Trophoblast cell (in vitro differentiated cells and primary cell): ENCODE data around the gene SMC3.
"Not testable (repeated sequence)": the region's sequence is repeated elsewhere in the genome, so short reads cannot be mapped to it uniquely, and the experiment has no call there.

Experiments used
- DNase-seq, 2 donors: peaks; one replicate each; pipeline ENCODE4 v3.0.0-alpha.2; 2016
- H2AFZ ChIP-seq: 2 replicates; pipeline ENCODE4 v1.6.1; 2013; ENCODE audit warnings: low read length, moderate library complexity, mild to moderate bottlenecking; ENCODE audit not compliant: insufficient read depth, poor library complexity
- H2AK5ac ChIP-seq: 2 replicates; pipeline ENCODE4 v1.6.1; 2013; ENCODE audit warnings: mild to moderate bottlenecking, low read length
- H2BK120ac ChIP-seq: 2 replicates; pipeline ENCODE4 v1.6.1; 2013; ENCODE audit warnings: low read length, mild to moderate bottlenecking, moderate library complexity; ENCODE audit not compliant: insufficient read depth, poor library complexity
- H2BK12ac ChIP-seq: 2 replicates; pipeline ENCODE4 v1.6.1; 2013; ENCODE audit warnings: mild to moderate bottlenecking, low read length, moderate library complexity
- H2BK5ac ChIP-seq: 2 replicates; pipeline ENCODE4 v1.6.1; 2013; ENCODE audit warnings: low read length, low read depth, moderate library complexity, mild to moderate bottlenecking; ENCODE audit not compliant: poor library complexity
- H3K14ac ChIP-seq: 2 replicates; pipeline ENCODE4 v1.6.1; 2013; ENCODE audit warnings: mild to moderate bottlenecking, low read length
- H3K18ac ChIP-seq: 2 replicates; pipeline ENCODE4 v1.6.1; 2013; ENCODE audit warnings: mild to moderate bottlenecking, low read length
- H3K23ac ChIP-seq: 2 replicates; pipeline ENCODE4 v1.6.1; 2013; ENCODE audit warnings: low read length
- H3K27ac ChIP-seq: 2 replicates; pipeline ENCODE4 v1.5.1; 2013; ENCODE audit warnings: low read depth, mild to moderate bottlenecking, inconsistent platforms, low read length, moderate library complexity
- H3K27me3 ChIP-seq: 2 replicates; pipeline ENCODE4 v1.6.1; 2013; ENCODE audit warnings: inconsistent platforms, mild to moderate bottlenecking, low read length, moderate library complexity; ENCODE audit not compliant: insufficient read depth
- H3K36me3 ChIP-seq, 2 experiments: 1 replicate in 1 of 2; 2 replicates in 1 of 2; pipeline ENCODE4 v1.6.1; 2013; ENCODE audit warnings: low read length in 2 of 2, mild to moderate bottlenecking in 2 of 2, moderate library complexity in 1 of 2; ENCODE audit not compliant: insufficient read depth in 2 of 2, control insufficient read depth in 1 of 2
- H3K4ac ChIP-seq: 2 replicates; pipeline ENCODE4 v1.6.1; 2013; ENCODE audit warnings: low read depth, mild to moderate bottlenecking, low read length, moderate library complexity
- H3K4me1 ChIP-seq, 2 experiments: 1 replicate in 1 of 2; 2 replicates in 1 of 2; pipeline ENCODE4 v1.6.1; 2013; ENCODE audit warnings: low read length in 2 of 2, mild to moderate bottlenecking in 2 of 2, moderate library complexity in 1 of 2; ENCODE audit not compliant: insufficient read depth in 2 of 2, control insufficient read depth in 1 of 2
- H3K4me2 ChIP-seq: 2 replicates; pipeline ENCODE4 v1.6.1; 2013; ENCODE audit warnings: inconsistent platforms, mild to moderate bottlenecking, low read length, moderate library complexity
- H3K4me3 ChIP-seq: 2 replicates; pipeline ENCODE4 v1.5.1; 2013; ENCODE audit warnings: mild to moderate bottlenecking, low read depth, low read length, inconsistent platforms
- H3K79me1 ChIP-seq: one replicate; pipeline ENCODE4 v1.6.1; 2013; ENCODE audit warnings: low read length
- H3K79me2 ChIP-seq: 2 replicates; pipeline ENCODE4 v1.6.1; 2013; ENCODE audit warnings: low read length, mild to moderate bottlenecking; ENCODE audit not compliant: control insufficient read depth, insufficient read depth, poor library complexity
- H3K9ac ChIP-seq: 2 replicates; pipeline ENCODE4 v1.6.1; 2013; ENCODE audit warnings: mild to moderate bottlenecking, low read length
- H3K9me3 ChIP-seq: 2 replicates; pipeline ENCODE4 v1.6.1; 2013; ENCODE audit warnings: low read depth, mild to moderate bottlenecking, control low read depth, inconsistent platforms, low read length; ENCODE audit not compliant: insufficient read depth
- H4K12ac ChIP-seq: 2 replicates; pipeline ENCODE4 v1.6.1; 2013; ENCODE audit warnings: low read depth, mild to moderate bottlenecking, low read length, moderate library complexity
- H4K8ac ChIP-seq: 2 replicates; pipeline ENCODE4 v1.6.1; 2013; ENCODE audit warnings: low read depth, mild to moderate bottlenecking, low read length, moderate library complexity
- H4K91ac ChIP-seq: one replicate; pipeline ENCODE4 v1.6.1; 2013; ENCODE audit warnings: low read depth, mild to moderate bottlenecking, low read length, moderate library complexity
- WGBS: extraction: QIAGEN DNeasy Blood & Tissue Kit; methylation state at CpG from one replicate; pipeline ENCODE4 v1.1.7; 2013; ENCODE audit warnings: missing lambda C conversion rate; ENCODE audit not compliant: insufficient read length, insufficient coverage; ENCODE audit errors: extremely low coverage; 5-methylcytosine and 5-hydroxymethylcytosine counted together

Gene SMC3

DNA sequence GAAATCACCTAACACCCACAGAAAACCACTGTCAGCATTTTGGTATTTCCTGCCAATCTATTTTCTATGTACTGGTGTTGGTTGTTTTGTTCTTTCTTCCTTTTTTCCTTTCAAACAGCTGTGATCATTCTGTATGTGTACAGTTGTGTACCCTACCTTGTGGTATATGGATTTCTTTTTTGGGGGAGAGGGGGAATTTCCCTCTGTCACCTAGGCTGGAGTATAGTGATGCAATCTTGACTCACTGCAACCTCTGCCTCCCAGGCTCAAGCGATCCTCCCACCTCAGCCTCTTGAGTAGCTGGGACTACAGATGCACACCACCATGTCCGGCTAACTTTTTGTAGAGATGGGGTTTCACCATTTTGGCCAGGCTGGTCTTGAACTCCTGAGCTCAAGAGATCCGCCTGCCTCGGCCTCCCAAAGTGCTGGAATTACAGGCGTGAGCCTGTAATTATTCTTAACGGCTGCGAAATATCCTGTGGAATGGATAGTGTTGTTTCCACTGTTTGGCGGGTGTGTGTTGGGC lies 38.4 kb upstream of the SMC3 start:
- DNase-seq, H3K4me3 ChIP-seq, H3K27me3 ChIP-seq, H4K91ac ChIP-seq, H2BK12ac ChIP-seq, H4K12ac ChIP-seq, H2AFZ ChIP-seq, H3K4me2 ChIP-seq, H3K23ac ChIP-seq, H3K9me3 ChIP-seq, H3K18ac ChIP-seq, H3K27ac ChIP-seq, H3K79me2 ChIP-seq, H3K14ac ChIP-seq, H2BK120ac ChIP-seq, H2BK5ac ChIP-seq, H3K9ac ChIP-seq, H2AK5ac ChIP-seq, H4K8ac ChIP-seq, H3K36me3 ChIP-seq, H3K4ac ChIP-seq, H3K79me1 ChIP-seq: not testable (repeated sequence)
- no CpG with 5 or more reads among the region's 8 CpGs for WGBS
- peaks cover 13 to 23% of the 10 kb centered on the region in 2 experiments for H3K4me1 ChIP-seq

DNA sequence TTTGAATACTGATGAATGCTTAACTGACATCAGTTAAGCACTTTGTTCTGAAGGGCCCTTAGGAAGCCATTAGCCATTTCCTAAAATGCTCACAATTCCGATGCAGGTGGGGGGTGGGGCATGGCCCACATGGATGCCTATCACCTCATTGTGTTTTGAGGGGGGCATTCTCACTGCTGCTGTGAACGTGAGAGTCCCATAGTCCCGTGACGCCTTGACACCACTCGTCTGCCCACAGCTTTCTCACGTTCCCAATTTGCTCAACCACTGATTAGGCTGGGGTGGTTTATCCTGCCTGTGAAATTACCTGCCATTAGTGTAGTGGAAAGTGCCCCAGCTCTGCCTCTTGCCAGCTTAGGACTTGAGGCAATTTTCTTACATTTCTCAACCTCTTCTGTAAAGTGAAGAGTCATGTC lies 37.9 kb upstream of the SMC3 start:
- H2BK120ac ChIP-seq = peak overlapping the region; percentile 43
- H2BK5ac ChIP-seq = peak overlapping the region; percentile 17
- no peak overlapping the region for H3K4me3 ChIP-seq
- H3K9ac ChIP-seq = no peak overlapping the region
- no peaks in the 10 kb centered on the region for H3K79me2 ChIP-seq
- peak overlapping the region; percentile 6 for H2BK12ac ChIP-seq
- no peak overlapping the region for H2AFZ ChIP-seq
- DNase-seq = peak in 1 of 2 donors; percentile 27
- no peaks in the 10 kb centered on the region for H3K9me3 ChIP-seq
- H3K4me2 ChIP-seq = peak overlapping the region; percentile 28
- H2AK5ac ChIP-seq = peak overlapping the region; percentile 76
- H3K27ac ChIP-seq = peak overlapping the region; percentile 11
- H3K23ac ChIP-seq = no peak overlapping the region
- peaks cover 2% of the 10 kb centered on the region for H3K79me1 ChIP-seq
- H3K36me3 ChIP-seq = no peaks in the 10 kb centered on the region
- no peak overlapping the region for H3K4ac ChIP-seq
- H3K18ac ChIP-seq = peak overlapping the region; percentile 30
- no peak overlapping the region for H4K12ac ChIP-seq
- no CpG with 5 or more reads among the region's 6 CpGs for WGBS
- peak overlapping the region; percentile 80 for H4K8ac ChIP-seq
- no peak overlapping the region for H4K91ac ChIP-seq
- peak overlapping the region; percentile 31 for H3K14ac ChIP-seq
- no peaks in the 10 kb centered on the region for H3K27me3 ChIP-seq
- H3K4me1 ChIP-seq = peaks cover 13 to 23% of the 10 kb centered on the region in 2 experiments

DNA sequence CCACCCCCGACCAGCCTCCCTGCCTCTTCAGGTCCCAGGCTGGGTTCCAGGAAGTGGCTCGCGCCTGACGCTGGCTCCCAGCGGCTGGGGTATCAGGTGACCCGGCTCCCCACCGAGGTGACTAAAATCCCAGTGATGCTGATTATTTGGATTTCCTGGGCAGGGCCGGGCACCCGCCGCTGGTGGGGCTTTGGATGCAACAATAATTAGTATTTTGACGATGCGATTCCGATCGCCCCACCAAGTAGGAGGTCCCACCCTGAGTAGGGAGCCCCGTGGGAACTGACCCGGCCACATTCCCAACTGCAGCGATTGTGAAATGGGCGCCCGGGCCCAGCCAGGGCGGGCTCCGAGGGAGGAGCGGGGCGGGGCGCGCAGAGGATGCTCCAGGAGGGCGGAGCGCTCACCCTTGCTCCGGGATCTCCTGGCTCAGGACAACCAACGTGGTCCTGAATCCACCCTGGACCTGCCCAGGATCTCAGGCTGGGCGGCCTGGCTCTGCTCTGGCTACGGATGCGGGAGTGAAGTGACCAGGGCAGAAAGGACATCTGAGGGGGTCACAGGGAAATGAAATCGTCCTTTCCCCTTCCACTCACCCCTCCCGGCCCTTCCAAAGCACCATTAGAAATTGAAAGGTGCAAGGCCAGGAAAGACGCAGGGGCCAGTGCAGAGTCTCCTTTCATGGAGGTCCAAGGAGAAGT lies 37.2 kb upstream of the SMC3 start:
- DNase-seq = peak; percentile 75 to 76
- no CpG with 5 or more reads among the region's 35 CpGs for WGBS
- Histone ChIP-seq H2BK5ac (no peak overlapping the region), H3K36me3 (no peaks in the 10 kb centered on the region), H3K79me1 (peaks cover 2% of the 10 kb centered on the region), H3K9me3 (no peaks in the 10 kb centered on the region), H3K14ac (no peak overlapping the region), H3K4me2 (peak overlapping the region; percentile 73), H4K8ac (no peak overlapping the region), H3K4me1 (peaks cover 13 to 23% of the 10 kb centered on the region in 2 experiments), H2BK120ac (no peak overlapping the region), H4K12ac (no peak overlapping the region), H2BK12ac (no peak overlapping the region), H3K23ac (no peak overlapping the region), H3K4me3 (peak overlapping the region; percentile 28), H3K4ac (no peak overlapping the region), H3K27me3 (no peaks in the 10 kb centered on the region), H3K9ac (peak overlapping the region; percentile 26), H2AK5ac (no peak overlapping the region), H4K91ac (no peak overlapping the region), H2AFZ (peak overlapping the region; percentile 72), H3K27ac (peak overlapping the region; percentile 42), H3K18ac (no peak overlapping the region), H3K79me2 (no peaks in the 10 kb centered on the region)

DNA sequence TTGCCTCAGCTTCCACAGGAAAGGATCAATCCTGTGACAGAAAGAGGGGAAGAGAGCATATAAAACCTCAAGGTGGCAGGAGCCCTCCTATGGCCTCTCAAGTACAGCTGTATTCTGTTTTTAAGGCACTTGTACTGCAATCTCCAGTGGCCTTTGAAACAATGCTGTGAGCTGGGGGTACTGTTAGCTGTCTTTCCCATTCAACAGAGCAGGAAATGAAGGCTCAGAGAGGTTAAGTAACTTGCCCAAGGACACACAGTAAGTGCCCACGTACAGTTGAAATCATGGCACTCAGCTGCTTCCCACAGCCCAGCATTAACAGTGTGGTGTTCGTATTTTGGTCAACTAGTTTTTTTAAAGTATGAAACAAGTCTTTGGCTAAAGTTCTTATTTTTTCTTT lies 35.8 kb upstream of the SMC3 start:
- Histone ChIP-seq H3K9me3 (no peaks in the 10 kb centered on the region), H3K79me2 (no peaks in the 10 kb centered on the region), H2AFZ (no peak overlapping the region), H3K4me2 (no peak overlapping the region), H2BK120ac (no peak overlapping the region), H4K12ac (no peak overlapping the region), H2AK5ac (no peak overlapping the region), H3K4ac (no peak overlapping the region), H4K91ac (no peak overlapping the region), H3K79me1 (peaks cover 2% of the 10 kb centered on the region), H3K27ac (no peak overlapping the region), H3K4me3 (no peak overlapping the region), H3K4me1 (peaks cover 15 to 26% of the 10 kb centered on the region in 2 experiments), H3K23ac (no peak overlapping the region), H3K36me3 (no peaks in the 10 kb centered on the region), H3K27me3 (no peaks in the 10 kb centered on the region), H3K9ac (no peak overlapping the region), H3K14ac (no peak overlapping the region), H2BK5ac (no peak overlapping the region), H2BK12ac (no peak overlapping the region), H4K8ac (no peak overlapping the region), H3K18ac (no peak overlapping the region)
- no CpG with 5 or more reads among the region's 2 CpGs for WGBS
- no peak for DNase-seq
